NCI-H510A (cell line): Measurements from ENCODE around the gene GUCY2C.

ENCODE experiments used
- DNase-seq: peaks from one replicate; lab custom pipeline; 2025; lab: John Stamatoyannopoulos, UW

The GUCY2C gene

GRCh38 chr12:14681625-14682024 is 14.8 kb downstream of the GUCY2C start:
- DNase-seq = no peak

- no peak for DNase-seq
Observed at GRCh38 chr12:14681190-14681589, 15.2 kb downstream of the GUCY2C start.

GRCh38 chr12:14678547-14679150 is 17.8 kb downstream of the GUCY2C start:
- DNase-seq = no peak

- no peak for DNase-seq
Observed at GRCh38 chr12:14668591-14668990, 27.8 kb downstream of the GUCY2C start.

DNA sequence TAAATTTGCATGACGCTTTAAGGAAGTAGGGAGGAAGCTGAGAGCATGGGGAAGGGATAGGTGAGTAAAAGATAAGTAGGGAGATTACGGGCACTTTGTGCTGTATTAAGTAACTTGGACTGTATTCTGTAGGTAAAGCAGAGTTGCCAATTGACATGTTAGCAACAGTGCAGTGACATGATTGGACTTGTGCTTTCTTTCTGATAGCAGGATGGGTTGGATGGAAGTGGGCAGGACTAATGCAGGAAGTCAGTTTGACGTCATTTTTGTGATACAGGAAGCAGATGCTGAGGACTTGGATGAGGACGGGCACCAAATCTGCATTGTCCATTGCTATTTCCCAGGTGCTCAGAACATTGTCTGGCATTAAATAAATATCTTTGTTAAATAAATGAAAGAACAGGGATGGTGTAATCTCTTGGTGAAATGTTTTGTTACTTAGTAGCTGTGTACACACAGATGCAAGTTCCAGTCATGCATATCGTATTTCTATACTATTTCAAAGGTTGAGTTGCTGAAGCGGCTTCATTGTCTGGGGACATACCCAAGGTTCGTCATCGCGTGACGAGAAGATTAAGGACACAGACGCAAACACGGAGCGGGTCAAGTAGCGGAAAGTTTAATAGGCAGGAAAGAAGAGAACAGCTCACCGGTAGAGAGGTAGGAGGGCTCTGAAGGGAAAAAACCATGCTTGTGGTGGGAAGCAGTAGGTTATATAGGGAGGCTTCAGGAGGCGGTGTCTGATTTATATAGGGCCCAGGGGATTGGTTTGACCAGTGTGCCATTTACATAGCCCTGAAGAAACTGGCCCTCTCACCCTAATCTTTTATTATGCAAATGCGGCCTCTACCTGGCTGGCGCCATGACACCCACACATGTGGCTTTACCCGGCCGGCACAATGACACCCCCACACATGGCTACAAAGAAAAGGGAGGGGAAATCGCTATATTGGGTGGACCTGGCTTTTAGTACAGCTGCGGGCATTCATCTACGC is 30.7 kb downstream of the GUCY2C start:
- DNase-seq = peak; percentile 89

DNA sequence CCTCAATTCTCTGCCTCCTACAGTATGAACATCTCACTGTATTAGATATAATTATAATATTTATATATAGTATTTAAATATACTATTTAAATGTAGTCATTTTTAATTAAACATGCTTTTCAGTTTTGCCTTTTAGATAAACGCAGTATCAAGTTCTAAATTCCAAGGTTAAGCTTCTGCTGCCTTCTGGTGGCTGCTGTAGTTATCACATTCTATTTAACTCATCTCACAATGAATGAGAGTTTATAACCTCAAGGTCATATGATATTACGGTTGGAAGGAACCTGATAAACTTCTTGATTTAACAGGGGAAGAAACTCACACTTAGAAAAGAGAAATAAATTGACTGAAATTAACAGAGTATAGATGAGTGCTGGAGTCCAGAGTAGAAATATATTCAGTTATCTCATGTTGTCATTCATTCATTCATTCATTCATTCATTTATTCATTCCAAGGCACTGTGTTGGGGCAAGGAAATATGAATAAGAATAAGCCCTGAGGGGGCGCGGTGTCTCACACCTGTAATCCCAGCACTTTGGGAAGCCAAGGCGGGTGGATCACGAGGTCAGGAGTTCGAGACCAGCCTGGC is 31.9 kb downstream of the GUCY2C start:
- DNase-seq = peak; percentile 19

DNA sequence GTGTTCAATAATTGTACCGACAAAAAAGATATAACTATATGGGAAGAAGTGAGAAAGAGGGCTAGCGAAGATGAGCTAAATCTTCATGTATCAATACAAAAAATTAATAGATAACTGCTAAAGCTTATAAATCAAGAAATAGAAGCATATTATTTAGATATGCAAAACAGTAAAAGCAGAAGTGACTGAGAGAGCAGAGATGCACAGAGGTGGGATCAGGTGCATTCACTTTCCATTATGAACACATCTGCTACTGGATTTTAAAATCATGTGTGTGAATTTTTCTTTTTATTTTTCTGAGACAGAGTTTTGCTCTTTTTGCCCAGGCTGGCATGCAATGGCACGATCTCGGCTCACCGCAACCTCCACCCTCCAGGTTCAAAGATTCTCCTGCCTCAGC is 33.4 kb downstream of the GUCY2C start:
- DNase-seq = no peak

GRCh38 chr12:14656846-14657245 is 39.6 kb downstream of the GUCY2C start:
- no peak for DNase-seq

- no peak for DNase-seq
Observed at GRCh38 chr12:14655284-14655683, 41.1 kb downstream of the GUCY2C start.

DNA sequence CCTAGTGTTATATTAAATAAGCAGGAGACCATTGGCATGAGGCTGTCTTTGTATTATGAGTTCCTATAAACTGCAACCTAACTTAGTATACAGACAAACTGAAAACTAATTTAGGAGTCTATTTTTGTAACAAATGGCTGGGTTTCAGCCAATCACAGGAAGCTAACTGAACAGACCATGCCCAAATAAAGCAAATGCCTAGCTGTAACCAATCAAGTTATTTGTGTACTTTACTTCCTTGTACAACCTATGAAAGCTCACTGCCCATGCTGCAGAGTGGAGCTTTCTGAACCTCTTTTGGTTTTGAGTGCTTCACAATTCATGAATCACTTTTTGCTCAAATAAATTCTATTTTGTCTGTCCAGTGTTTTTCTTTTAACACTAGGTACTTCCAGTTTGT is 41.6 kb downstream of the GUCY2C start:
- no peak for DNase-seq

GRCh38 chr12:14654416-14654815 is 42.0 kb downstream of the GUCY2C start:
- no peak for DNase-seq

GRCh38 chr12:14652483-14652882 is 43.9 kb downstream of the GUCY2C start:
- no peak for DNase-seq

GRCh38 chr12:14651371-14651770 is 45.0 kb downstream of the GUCY2C start:
- no peak for DNase-seq

DNA sequence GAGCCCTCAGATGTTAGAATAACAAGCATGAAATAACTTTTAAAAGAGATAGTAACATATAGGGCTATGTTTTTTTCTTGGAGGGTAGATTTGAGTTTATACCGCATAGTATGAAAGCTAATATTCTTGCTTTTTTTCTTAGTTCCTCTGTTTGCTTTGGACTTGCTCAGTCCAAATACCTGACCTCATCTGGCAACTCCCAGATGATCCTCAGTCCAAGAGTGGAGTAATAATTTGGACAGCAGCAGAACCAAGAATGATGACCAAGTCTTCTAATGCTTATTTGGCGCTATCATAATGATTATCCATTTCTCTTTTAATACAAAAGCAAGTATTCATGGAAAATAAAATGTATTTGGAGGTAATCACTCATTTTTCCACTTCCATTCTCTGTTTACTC is 45.6 kb downstream of the GUCY2C start:
- DNase-seq = no peak

DNA sequence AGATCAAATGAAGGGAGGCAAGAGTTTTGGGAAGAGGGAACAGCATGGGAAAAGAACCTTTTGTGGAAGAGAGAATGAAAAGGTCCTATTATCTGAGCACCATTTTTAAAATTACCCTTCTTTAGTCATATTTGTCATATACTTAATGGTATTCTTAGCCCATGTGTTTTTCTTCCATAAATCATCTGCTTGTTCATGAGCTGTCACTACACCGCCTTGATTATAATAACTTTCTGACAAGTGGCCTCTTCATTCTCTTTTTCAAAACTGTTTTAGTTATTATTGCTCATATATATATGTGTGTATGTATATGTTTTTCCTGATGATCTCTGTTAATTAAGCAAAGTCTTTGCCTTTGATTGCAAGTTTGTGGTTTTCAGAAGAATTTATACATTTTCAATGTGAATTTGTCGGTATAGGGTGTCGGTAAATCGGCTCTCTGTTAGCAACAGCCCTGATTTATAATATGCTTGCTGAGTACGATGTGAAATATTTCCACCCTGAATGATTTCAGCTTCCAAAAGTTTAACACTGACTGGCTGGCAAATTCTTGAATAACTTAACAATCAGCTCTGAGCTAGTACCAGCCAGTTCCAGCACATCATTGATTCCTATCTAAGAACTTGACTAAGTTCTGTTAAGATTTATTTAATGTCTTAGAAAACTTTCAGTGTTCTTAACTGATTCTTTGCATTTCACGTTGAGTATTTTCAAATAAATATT is 49.2 kb downstream of the GUCY2C start:
- DNase-seq = no peak

GRCh38 chr12:14643251-14643650 is 53.1 kb downstream of the GUCY2C start:
- no peak for DNase-seq

DNA sequence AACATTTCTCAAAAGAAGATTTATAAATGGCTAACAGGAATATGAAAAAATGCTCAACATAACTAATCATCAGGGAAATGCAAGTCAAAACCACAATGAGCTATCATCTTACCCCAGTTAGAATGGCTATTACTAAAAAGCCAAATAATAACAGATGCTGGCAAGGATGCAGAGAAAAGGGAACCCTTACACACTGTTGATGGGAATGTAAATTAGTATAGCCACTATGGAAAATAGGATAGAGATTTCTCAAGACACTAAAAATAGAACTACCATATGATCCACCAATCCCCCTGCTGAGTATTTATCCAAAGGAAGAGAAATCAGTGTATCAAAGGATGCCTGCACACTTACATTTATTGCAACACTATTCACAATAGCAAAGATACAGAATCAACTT is 58.3 kb downstream of the GUCY2C start:
- DNase-seq = no peak

GRCh38 chr12:14635776-14636175 is 60.6 kb downstream of the GUCY2C start:
- DNase-seq = no peak

DNA sequence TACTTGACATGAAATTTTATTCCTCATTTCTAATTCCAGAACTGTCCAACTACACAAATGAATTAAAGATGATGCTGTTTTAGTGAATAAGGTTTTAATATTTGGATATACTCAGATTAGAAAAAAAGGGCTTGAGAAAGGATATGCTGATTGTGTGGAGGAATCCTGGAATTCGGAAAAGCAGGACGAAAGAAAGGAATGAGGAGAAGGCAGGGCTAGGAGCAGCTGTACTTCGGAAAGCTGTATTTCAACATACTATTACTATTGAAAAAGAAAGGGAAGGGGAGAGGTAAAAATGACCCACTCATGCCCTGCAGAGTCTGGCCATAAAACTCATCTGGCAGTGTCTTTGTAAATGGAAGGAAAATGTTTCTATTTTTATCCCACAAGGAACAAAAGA is 65.6 kb downstream of the GUCY2C start:
- no peak for DNase-seq

DNA sequence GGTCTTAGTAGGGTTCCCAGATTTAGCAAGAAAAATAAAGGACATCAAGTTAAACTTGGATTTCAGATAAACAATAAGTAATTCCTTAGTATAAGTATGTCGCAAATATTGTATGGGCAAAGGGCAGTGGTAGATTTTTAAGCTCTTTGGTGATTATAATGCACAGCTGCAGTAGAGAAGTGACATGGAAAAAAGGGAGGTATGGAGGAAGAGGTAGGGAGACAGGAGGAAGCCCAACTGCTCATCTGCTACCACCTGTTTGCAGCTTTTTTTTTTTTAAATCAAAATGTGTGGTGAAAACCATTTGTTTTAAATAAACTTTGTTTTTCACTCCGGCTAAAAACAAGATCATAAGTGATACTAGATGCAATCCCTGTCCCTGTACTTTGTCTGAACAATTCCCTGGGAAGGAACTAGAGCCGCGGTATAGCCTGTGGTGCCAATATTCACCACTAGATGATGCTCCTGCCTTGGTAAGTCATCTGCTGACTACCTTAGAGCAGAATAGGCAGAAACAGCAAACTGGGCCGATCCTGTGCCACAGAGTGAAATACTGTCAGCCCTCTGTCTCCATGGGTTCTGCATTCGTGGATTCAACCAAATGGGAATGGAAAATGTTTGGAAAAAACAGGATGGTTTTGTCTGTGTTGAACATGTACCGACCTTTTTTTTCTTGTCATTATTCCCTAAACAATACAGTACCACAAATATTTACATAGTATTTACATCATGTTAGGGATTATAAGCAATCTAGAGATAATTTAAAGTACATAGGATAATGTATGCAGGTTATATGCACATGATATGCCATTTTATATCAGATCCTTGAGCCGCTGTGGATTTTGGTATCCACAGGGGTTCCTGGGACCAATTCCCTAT is 66.3 kb downstream of the GUCY2C start:
- peak; percentile 8 for DNase-seq

GRCh38 chr12:14628771-14629170 is 67.6 kb downstream of the GUCY2C start:
- no peak for DNase-seq
